ENCODE results near the gene PEX7.

GRCh38 chr6:136960781-136961180 is 138.4 kb downstream of the PEX7 start:
- TF ChIP-seq SUZ12 (IDR thresholded peaks at IDR 0.05; ENCODE audit: extremely low read depth, insufficient read depth, insufficient read length): no peak
- no peak for TF ChIP-seq ZNF274 (IDR thresholded peaks at IDR 0.05; ENCODE audit: low read depth, low read length)
- TF ChIP-seq YY1 (IDR thresholded peaks at IDR 0.05; ENCODE audit: insufficient read depth, insufficient read length): no peak

Measured in NT2/D1 (cell line).